Measurements from ENCODE around the gene MLYCD. TPM values are rescaled to one million over a fixed set of nuclear protein-coding genes. Genes with fewer than 3 reads are reported as not detected.

The MLYCD gene
- polyA plus RNA-seq, 1 donor from 2014 or later = 2.4 TPM

GRCh38 chr16:83956336-83957289 is 57.7 kb downstream of the MLYCD start:
- Histone ChIP-seq H3K27ac (ENCODE audit: low read length) (no peak overlapping the region), H3K36me3 (ENCODE audit: insufficient read depth, low read length) (no peaks in the 10 kb centered on the region), H4K20me1 (ENCODE audit: insufficient read depth) (no peaks in the 10 kb centered on the region), H3F3A (ENCODE audit: insufficient read depth, low read length, poor library complexity, severe bottlenecking) (no peaks in the 10 kb centered on the region), H3K79me2 (replicated peaks; ENCODE audit: insufficient read depth, low read length) (no peaks in the 10 kb centered on the region), H3K9me2 (ENCODE audit: insufficient read depth, low read length) (no peaks in the 10 kb centered on the region), H3K4me2 (ENCODE audit: low read length) (no peak overlapping the region), H3K27me3 (ENCODE audit: insufficient read depth, low read depth, low read length) (no peaks in the 10 kb centered on the region), H3K4me3 (ENCODE audit: low read length) (no peak overlapping the region), H3K9me3 (ENCODE audit: low read length) (no peaks in the 10 kb centered on the region), H3K9ac (ENCODE audit: low read length) (no peak overlapping the region), H2AFZ (ENCODE audit: low read depth, low read length) (no peak overlapping the region)
- peak; percentile 91 for TF ChIP-seq CTCF (IDR thresholded peaks at IDR 0.05; ENCODE audit: poor library complexity, severe bottlenecking)
- no peak for TF ChIP-seq POLR2AphosphoS5 (IDR thresholded peaks at IDR 0.05)
- no peak for TF ChIP-seq TAF1 (IDR thresholded peaks at IDR 0.05; ENCODE audit: low read depth)
- TF ChIP-seq REST (IDR thresholded peaks at IDR 0.05; ENCODE audit: borderline replicate concordance) = no peak
- TF ChIP-seq SMC3 (conservative IDR thresholded peaks at IDR 0.05; ENCODE audit: poor library complexity) = peak; percentile 94
- no peak for TF ChIP-seq MXI1 (conservative IDR thresholded peaks at IDR 0.05; ENCODE audit: poor library complexity, severe bottlenecking)
- no peak for TF ChIP-seq EZH2 (IDR thresholded peaks at IDR 0.05; ENCODE audit: borderline replicate concordance, insufficient read depth, low read length, poor library complexity, severe bottlenecking)
- TF ChIP-seq RAD21 (conservative IDR thresholded peaks at IDR 0.05) = peak; percentile 93
- no peak for TF ChIP-seq EP300 (conservative IDR thresholded peaks at IDR 0.05; ENCODE audit: poor library complexity, severe bottlenecking)

DNA sequence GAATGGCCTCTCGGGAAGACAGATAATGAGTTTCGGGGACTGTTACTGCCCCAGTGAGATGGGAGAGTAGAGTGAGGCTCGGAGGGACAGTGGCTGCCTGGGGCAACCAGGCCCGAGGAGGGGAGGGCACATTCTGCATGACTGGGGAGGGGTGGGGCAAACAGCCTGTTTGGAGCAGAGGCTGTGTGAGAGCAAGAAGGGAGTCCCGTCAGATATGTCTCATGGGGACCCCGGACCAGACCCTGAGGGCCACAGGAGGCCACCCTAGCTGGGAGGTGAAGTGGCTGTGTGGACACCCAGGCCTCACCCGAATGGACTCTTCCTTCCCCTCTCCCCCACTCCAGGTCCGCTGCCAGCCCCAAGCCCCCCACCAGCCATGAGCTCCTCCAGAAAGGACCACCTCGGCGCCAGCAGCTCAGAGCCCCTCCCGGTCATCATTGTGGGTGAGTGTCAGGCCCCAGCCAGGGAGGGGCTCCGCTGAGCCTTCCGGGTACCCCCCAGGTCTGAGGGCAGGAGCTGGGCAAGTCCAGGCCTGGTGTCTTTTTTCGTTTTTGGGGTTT is 58.5 kb downstream of the MLYCD start:
- H3K27me3 ChIP-seq (ENCODE audit: insufficient read depth, low read depth, low read length) = no peaks in the 10 kb centered on the region
- H4K20me1 ChIP-seq (ENCODE audit: insufficient read depth) = no peaks in the 10 kb centered on the region
- no peak overlapping the region for H3K4me3 ChIP-seq (ENCODE audit: low read length)
- H3K36me3 ChIP-seq (ENCODE audit: insufficient read depth, low read length) = no peaks in the 10 kb centered on the region
- TF ChIP-seq CTCF (IDR thresholded peaks at IDR 0.05; ENCODE audit: poor library complexity, severe bottlenecking) = no peak
- no peak for TF ChIP-seq EZH2 (IDR thresholded peaks at IDR 0.05; ENCODE audit: borderline replicate concordance, insufficient read depth, low read length, poor library complexity, severe bottlenecking)
- no peak for TF ChIP-seq POLR2AphosphoS5 (IDR thresholded peaks at IDR 0.05)
- TF ChIP-seq TAF1 (IDR thresholded peaks at IDR 0.05; ENCODE audit: low read depth) = no peak
- TF ChIP-seq MXI1 (conservative IDR thresholded peaks at IDR 0.05; ENCODE audit: poor library complexity, severe bottlenecking) = no peak
- TF ChIP-seq SMC3 (conservative IDR thresholded peaks at IDR 0.05; ENCODE audit: poor library complexity) = no peak
- TF ChIP-seq REST (IDR thresholded peaks at IDR 0.05; ENCODE audit: borderline replicate concordance) = no peak
- H3K9me3 ChIP-seq (ENCODE audit: low read length) = no peaks in the 10 kb centered on the region
- H3F3A ChIP-seq (ENCODE audit: insufficient read depth, low read length, poor library complexity, severe bottlenecking) = no peaks in the 10 kb centered on the region
- no peaks in the 10 kb centered on the region for H3K9me2 ChIP-seq (ENCODE audit: insufficient read depth, low read length)
- no peak overlapping the region for H2AFZ ChIP-seq (ENCODE audit: low read depth, low read length)
- no peak overlapping the region for H3K4me2 ChIP-seq (ENCODE audit: low read length)
- H3K79me2 ChIP-seq (replicated peaks; ENCODE audit: insufficient read depth, low read length) = no peaks in the 10 kb centered on the region
- no peak overlapping the region for H3K27ac ChIP-seq (ENCODE audit: low read length)
- H3K9ac ChIP-seq (ENCODE audit: low read length) = no peak overlapping the region

All from neural cell (in vitro differentiated cells).